Fibroblast of lung (primary cell): ENCODE data around the gene SNAP47. TPM values are rescaled to one million over a fixed set of nuclear protein-coding genes. Genes with fewer than 3 reads are reported as not detected.

Experiments
- DNase-seq, 2 donors: peaks; one replicate each; pipeline versions ENCODE4 v3.0.0 to v3.0.0-alpha.2; 2010; ENCODE audit warnings: low read depth in 2 of 2
- H2AFZ ChIP-seq: 2 replicates; pipeline ENCODE4 v1.5.1; 2012; ENCODE audit warnings: low read length, control low read depth, inconsistent platforms
- H3K27ac ChIP-seq: 2 replicates; pipeline ENCODE4 v1.5.1; 2011; ENCODE audit warnings: low read length, control low read depth; ENCODE audit not compliant: insufficient read depth
- H3K27me3 ChIP-seq: 2 replicates; pipeline ENCODE4 v1.5.1; 2011; ENCODE audit warnings: mild to moderate bottlenecking, low read length; ENCODE audit not compliant: control insufficient read depth, insufficient read depth
- H3K36me3 ChIP-seq: 2 replicates; pipeline ENCODE4 v1.5.1; 2011; ENCODE audit warnings: low read length; ENCODE audit not compliant: control insufficient read depth, insufficient read depth
- H3K4me1 ChIP-seq: 2 replicates; pipeline ENCODE4 v1.5.1; 2011; ENCODE audit warnings: low read length; ENCODE audit not compliant: control insufficient read depth, insufficient read depth; ENCODE audit errors: extremely low read depth
- H3K4me2 ChIP-seq: 2 replicates; pipeline ENCODE4 v1.5.1; 2011; ENCODE audit warnings: low read length, control low read depth; ENCODE audit not compliant: insufficient read depth; ENCODE audit errors: extremely low read depth
- H3K4me3 ChIP-seq, 4 experiments: fragments of 200-600 bp in 1 of 4; sonication (generic) in 1 of 4; replicated peaks in 1 of 4; 2 replicates each; pipeline ENCODE4 v1.5.1; 2011 to 2016; ENCODE audit warnings: low read length in 4 of 4, low read depth in 3 of 4, mild to moderate bottlenecking in 3 of 4, control low read depth in 2 of 4, inconsistent platforms in 1 of 4, mixed read lengths in 1 of 4; ENCODE audit not compliant: insufficient read depth in 1 of 4; ENCODE audit errors: control extremely low read depth in 1 of 4
- H3K79me2 ChIP-seq: 2 replicates; pipeline ENCODE4 v1.5.1; 2012; ENCODE audit warnings: mild to moderate bottlenecking, low read length, inconsistent platforms; ENCODE audit not compliant: control insufficient read depth, insufficient read depth
- H3K9ac ChIP-seq: 2 replicates; pipeline ENCODE4 v1.5.1; 2011; ENCODE audit warnings: mild to moderate bottlenecking, low read length, control low read depth; ENCODE audit not compliant: insufficient read depth
- H3K9me3 ChIP-seq: 2 replicates; pipeline ENCODE4 v1.5.1; 2012; ENCODE audit warnings: low read depth, low read length; ENCODE audit not compliant: control insufficient read depth, insufficient read depth
- H4K20me1 ChIP-seq: 2 replicates; pipeline ENCODE4 v1.5.1; 2011; ENCODE audit warnings: low read length; ENCODE audit not compliant: control insufficient read depth, insufficient read depth; ENCODE audit errors: extremely low read depth
- EZH2 ChIP-seq: IDR thresholded peaks from 2 replicates; pipeline ENCODE4 v1.5.1; 2012; ENCODE audit warnings: low read length, control low read depth, mild to moderate bottlenecking; ENCODE audit errors: missing control alignments
- polyA plus RNA-seq, 2 donors: library from polyadenylated mRNA; depleted of rRNA in 1 of 2; stranded (reverse) in 1 of 2; unstranded in 1 of 2; fragments of >200 nt; gene quantifications; 2 replicates each; pipeline ENCODE4 v1.2.1, GENCODE V29; 2011 to 2012; ENCODE audit warnings: missing spikeins in 1 of 2
- total RNA-seq: library from RNA; depleted of rRNA; stranded (reverse); fragments of >200 nt; gene quantifications from 2 replicates; pipeline ENCODE4 v1.2.1, GENCODE V29; 2014
- TF ChIP-seq, protein P1 (sequence below), 2 donors: IDR thresholded peaks in 1 of 2; conservative IDR thresholded peaks in 1 of 2; 1 replicate in 1 of 2; 2 replicates in 1 of 2; pipeline ENCODE4 v1.5.1; 2011 to 2012; ENCODE audit warnings: low read length in 2 of 2, control low read depth in 1 of 2, inconsistent platforms in 1 of 2, low read depth in 1 of 2, mild to moderate bottlenecking in 1 of 2

The SNAP47 gene
- total and polyA plus RNA-seq, 2 donors (not counting 1 experiment from before 2014, with no cell fraction given), result 32.4 to 66.9 TPM

GRCh38 chr1:227758366-227758765 lies 23.1 kb downstream of the SNAP47 start:
- H3K4me1 ChIP-seq, result peaks cover 15% of the 10 kb centered on the region
- no peak overlapping the region for H3K4me2 ChIP-seq
- no peaks in the 10 kb centered on the region for H4K20me1 ChIP-seq
- H3K9ac ChIP-seq, result no peak overlapping the region
- no peaks in the 10 kb centered on the region for H3K27me3 ChIP-seq
- TF ChIP-seq, protein P1, sequence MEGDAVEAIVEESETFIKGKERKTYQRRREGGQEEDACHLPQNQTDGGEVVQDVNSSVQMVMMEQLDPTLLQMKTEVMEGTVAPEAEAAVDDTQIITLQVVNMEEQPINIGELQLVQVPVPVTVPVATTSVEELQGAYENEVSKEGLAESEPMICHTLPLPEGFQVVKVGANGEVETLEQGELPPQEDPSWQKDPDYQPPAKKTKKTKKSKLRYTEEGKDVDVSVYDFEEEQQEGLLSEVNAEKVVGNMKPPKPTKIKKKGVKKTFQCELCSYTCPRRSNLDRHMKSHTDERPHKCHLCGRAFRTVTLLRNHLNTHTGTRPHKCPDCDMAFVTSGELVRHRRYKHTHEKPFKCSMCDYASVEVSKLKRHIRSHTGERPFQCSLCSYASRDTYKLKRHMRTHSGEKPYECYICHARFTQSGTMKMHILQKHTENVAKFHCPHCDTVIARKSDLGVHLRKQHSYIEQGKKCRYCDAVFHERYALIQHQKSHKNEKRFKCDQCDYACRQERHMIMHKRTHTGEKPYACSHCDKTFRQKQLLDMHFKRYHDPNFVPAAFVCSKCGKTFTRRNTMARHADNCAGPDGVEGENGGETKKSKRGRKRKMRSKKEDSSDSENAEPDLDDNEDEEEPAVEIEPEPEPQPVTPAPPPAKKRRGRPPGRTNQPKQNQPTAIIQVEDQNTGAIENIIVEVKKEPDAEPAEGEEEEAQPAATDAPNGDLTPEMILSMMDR (conservative IDR thresholded peaks at IDR 0.05 in 1 of 2, IDR thresholded peaks at IDR 0.05 in 1 of 2; ENCODE audit: low read depth in 1 of 2, low read length in 2 of 2), result no peak
- no peak for TF ChIP-seq EZH2
- H3K4me3 ChIP-seq, result no peak overlapping the region
- no peaks in the 10 kb centered on the region for H3K9me3 ChIP-seq
- peaks cover 3% of the 10 kb centered on the region for H3K36me3 ChIP-seq
- H3K27ac ChIP-seq, result no peak overlapping the region
- DNase-seq, result peak in 1 of 2 donors; percentile 30
- peaks cover 5% of the 10 kb centered on the region for H3K79me2 ChIP-seq
- H2AFZ ChIP-seq, result no peak overlapping the region

DNA sequence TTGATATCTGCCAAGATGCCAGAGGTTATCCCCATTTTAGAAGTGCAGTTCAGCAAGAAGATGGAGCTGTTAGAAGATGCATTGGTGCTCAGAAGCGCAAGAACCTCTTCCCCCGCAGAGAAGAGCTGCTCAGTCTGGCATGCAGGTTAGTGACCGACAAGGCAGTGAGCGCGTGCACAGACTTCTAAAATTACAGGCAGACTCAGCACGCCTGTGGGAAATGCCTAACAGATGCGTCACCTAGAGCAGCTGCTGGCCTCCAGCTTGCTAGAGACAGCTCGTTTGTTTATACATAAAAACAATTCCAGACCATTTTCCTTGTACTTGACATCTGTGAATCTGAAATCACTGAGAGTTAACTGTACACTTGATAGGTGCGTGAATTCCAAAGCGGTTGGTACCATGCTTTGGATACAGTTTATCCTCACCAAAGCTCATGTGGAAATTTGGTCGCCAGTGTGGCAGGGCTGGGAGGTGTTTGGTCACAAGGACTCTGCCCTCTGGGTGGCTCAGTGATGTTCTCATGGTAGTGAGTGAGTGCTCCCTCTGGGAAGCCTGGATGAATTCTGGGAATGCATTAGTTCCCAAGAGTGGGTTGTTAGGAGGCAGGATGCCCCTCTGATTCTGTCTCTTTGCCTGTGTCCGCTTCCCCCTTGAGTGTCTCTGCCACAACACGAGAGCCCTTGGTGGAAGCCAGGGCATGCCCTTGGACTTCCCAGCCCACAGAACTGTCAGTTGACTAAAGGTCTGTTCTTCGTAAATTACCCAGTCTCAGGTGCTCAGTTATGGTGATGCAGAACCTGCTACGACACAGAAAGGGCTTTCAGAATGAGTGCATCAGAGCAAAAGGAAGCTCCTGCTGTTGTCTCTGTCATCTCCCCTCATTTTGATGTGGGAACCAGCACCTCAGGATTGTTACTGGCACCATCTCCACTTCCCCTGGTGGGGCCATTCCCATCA lies 24.4 kb downstream of the SNAP47 start:
- H3K4me2 ChIP-seq, result no peak overlapping the region
- H3K4me1 ChIP-seq, result peaks cover 21% of the 10 kb centered on the region
- H4K20me1 ChIP-seq, result no peaks in the 10 kb centered on the region
- no peak overlapping the region for H3K4me3 ChIP-seq
- no peaks in the 10 kb centered on the region for H3K9me3 ChIP-seq
- peaks cover 3% of the 10 kb centered on the region for H3K36me3 ChIP-seq
- peak overlapping the region; percentile 18 for H3K27ac ChIP-seq
- no peak overlapping the region for H2AFZ ChIP-seq
- peaks cover 5% of the 10 kb centered on the region for H3K79me2 ChIP-seq
- TF ChIP-seq, protein P1 (conservative IDR thresholded peaks at IDR 0.05 in 1 of 2, IDR thresholded peaks at IDR 0.05 in 1 of 2; ENCODE audit: low read depth in 1 of 2, low read length in 2 of 2), result no peak
- TF ChIP-seq EZH2, result no peak
- no peak overlapping the region for H3K9ac ChIP-seq
- peak; percentile 96 to 99 for DNase-seq
- no peaks in the 10 kb centered on the region for H3K27me3 ChIP-seq

DNA sequence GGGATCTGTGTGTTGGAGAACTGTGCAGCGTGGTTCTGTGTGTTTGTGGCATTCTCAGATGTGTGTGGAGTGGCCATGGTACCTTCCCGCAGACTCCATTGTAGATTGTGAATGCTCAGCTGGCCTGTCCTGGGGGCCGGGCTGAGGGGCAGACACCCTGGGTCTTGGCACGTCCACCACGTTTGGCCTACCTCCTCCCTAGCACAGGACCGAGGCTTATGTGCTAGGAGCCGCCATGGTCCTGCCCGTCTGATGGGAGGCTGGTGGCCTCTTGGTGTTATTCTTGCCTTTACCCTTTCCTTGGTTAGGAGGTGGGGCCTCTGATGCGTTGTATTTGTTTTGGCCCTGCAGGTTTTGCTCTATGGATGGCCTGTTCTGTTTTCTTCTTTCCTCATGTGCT lies 25.1 kb downstream of the SNAP47 start:
- no peak overlapping the region for H3K4me2 ChIP-seq
- no peak overlapping the region for H3K4me3 ChIP-seq
- DNase-seq, result no peak
- TF ChIP-seq EZH2, result no peak
- TF ChIP-seq, protein P1 (conservative IDR thresholded peaks at IDR 0.05 in 1 of 2, IDR thresholded peaks at IDR 0.05 in 1 of 2; ENCODE audit: low read depth in 1 of 2, low read length in 2 of 2), result no peak
- H3K9ac ChIP-seq, result no peak overlapping the region
- H3K36me3 ChIP-seq, result peaks cover 5% of the 10 kb centered on the region
- peak overlapping the region; percentile 18 for H3K27ac ChIP-seq
- peaks cover 5% of the 10 kb centered on the region for H3K79me2 ChIP-seq
- no peaks in the 10 kb centered on the region for H4K20me1 ChIP-seq
- peaks cover 21% of the 10 kb centered on the region for H3K4me1 ChIP-seq
- H2AFZ ChIP-seq, result no peak overlapping the region
- no peaks in the 10 kb centered on the region for H3K9me3 ChIP-seq
- H3K27me3 ChIP-seq, result no peaks in the 10 kb centered on the region
